NCI-H1105 (cell line): Measurements from ENCODE around the gene RAB39A.

Source experiments
- DNase-seq: peaks from one replicate; lab custom pipeline; 2025; lab: John Stamatoyannopoulos, UW

The RAB39A gene

DNA sequence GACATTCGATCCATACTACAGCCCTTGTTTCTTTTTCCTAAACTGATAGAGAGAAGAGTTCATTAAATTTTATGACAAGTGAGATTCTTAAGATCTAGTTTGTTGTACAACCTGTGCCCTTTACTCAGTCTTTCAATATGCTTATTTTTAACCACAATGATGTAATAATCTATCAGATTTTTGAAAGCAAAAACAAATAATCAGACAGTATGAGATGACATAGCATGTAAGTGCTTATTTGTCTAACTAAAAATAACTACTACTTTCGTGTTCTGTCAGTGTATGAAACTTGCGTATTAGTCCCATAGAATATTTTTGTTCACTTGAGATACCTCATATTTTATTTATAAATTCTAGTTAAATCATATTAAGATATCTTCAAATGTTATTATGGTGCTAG lies 33.2 kb downstream of the RAB39A start:
- no peak for DNase-seq

DNA sequence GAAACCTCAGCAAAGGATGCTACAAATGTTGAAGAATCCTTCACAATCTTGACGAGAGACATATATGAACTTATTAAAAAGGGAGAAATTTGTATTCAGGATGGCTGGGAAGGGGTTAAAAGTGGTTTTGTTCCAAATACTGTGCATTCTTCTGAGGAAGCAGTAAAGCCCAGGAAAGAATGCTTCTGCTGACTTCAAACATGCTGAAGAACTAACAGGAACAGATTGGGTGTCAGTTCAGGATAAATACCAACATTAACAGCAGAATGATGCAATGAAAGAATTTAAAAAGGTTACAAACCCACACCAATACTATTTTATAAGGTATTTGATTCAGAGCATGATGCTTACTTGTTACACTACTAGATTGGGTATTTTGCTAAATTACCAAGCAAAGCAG lies 33.9 kb downstream of the RAB39A start:
- no peak for DNase-seq

DNA sequence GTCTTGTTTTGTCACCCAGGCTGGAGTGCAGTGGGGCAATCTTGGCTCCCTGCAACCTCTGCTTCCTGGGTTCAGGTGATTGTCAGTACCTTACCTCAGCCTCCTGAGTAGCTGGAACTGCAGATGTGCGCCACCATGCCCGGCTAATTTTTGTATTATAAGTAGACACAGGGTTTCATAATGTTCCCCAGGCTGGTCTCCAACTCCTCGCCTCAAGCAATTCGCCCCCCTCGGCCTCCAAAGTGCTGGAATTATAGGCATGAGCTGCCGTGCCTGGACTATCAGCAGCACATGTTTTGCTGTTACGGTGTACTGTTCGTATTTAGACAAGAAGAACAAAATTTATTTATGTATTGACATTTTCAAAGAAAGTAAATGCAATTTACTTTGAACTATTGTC lies 34.8 kb downstream of the RAB39A start:
- DNase-seq: no peak

DNA sequence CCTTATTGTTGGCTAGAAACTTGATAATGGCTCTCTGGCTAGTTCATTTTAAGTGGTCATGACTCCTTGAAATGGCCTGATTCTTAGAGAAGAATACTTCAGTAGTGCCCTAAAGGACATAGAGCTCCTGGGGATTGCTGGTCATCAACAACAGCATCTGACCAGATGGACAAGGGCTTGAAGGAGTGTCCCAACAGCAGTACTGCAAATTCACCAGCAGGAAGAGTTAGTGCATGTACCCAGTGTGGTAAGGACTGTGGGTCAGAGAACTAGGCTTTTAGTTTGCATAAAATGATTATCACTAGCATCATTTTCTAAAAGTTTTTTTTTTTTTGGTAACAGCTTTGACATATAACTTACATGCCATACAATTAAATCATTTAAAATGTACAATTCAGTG lies 41.0 kb downstream of the RAB39A start:
- DNase-seq: no peak

GRCh38 chr11:107970049-107970448 lies 41.8 kb downstream of the RAB39A start:
- no peak for DNase-seq

DNA sequence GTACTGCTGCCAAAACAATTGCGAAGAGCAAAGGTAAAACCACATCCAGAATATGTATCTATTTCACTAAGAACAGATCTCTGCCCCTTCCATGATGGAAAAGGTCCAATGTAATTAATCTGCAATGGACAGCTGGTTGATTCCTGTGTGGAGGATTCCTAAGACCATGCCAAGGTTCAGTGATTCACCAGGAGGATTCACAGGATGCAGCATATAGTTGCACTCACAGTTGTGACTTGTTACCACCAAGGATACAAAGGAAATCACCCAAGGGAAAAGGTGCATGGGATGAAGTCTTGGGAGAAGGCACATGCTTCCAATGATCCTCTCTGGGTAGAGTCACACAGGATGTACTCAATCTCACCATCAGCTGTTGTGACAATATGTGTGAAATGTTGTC lies 45.4 kb downstream of the RAB39A start:
- no peak for DNase-seq

DNA sequence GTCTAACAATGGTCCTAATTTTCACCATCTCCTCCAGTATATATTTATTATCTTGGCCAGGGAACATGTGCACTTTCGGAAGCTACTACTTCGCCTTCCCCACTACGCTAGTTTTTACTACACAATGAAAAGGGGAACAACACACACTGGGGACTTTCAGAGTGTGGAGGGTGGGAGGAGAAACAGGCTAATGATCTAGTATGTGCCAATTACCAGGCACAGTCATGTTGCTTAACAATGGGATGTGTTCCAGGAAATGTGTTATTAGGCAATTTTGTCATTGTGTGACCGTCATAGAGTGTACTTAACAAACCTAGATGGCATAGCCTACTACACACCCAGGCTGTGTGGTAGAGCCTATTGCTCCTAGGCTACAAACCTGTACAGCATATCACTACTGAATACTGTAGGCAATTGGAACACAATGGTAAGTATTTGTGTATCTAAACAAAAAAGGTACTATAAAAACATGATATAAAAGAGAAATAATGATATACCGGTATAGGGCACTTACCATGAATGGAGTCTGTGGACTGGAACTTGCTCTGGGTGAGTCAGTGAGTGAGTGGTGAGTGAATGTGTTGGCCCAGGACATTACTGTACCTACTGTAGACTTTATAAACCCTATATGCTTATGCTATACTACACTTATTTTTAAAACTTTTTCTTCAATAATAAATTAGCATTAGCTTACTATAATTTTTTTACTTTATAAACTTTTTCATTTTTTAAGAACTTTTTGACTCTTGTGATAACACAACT lies 60.3 kb downstream of the RAB39A start:
- DNase-seq: no peak

DNA sequence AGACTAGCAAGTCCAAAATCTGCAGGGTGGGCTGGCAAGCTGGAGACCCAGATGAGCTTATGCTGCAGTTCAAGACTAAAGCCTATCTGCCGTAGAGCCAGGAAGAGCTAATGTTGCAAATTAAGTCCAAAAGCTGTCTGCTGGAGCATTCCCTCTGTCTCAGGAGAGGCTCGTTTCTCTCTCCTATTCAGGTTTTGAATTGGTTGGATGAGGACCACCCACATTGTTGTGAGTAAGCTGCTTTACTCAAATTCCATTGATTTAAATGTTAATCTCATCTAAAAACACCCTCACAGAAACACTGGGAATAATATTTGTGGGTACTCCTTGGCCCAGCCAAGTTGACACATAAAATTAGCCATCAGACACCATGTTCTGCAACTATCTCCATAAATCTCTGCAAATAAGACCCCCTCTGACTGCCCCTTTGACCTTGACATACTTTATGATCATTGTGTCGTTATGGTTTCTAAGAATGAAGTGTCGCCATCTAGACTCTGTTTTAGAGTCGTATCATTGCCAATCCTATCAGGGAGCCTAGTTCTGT lies 63.7 kb downstream of the RAB39A start:
- no peak for DNase-seq

DNA sequence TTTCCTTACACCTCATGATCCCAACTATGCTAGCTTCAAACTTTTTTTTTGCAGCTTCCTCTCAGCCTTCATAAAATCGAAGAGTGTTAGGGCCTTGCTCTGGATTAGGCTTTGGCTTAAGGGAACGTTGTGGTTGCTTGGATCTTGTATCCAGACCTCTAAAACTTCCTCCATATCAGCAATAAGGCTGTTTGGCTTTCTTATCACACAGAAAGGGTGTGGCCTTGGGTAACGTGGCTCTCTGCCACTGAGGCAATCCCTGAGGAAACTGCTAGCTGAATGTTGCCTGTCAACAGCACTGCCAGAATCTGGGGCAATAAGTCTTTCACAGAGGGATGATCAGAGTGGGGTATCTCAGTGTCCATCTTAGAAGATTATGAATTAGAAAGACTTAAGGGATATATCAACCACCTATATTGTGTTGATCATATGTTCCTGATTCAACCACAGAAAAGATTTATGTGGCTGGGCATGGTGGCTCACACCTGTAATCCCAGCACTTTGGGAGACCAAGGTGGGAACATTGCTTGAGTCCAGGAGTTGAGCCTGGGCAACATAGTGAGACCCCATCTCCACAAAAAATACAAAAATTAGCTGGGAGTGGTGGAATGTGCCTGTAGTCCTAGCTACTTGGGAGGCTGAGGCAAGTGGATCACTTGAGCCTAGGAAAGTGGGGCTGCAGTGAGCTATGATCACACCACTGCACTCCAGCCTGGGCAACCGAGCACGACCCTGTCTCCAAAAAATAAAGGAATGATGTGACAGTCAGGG lies 67.9 kb downstream of the RAB39A start:
- no peak for DNase-seq

DNA sequence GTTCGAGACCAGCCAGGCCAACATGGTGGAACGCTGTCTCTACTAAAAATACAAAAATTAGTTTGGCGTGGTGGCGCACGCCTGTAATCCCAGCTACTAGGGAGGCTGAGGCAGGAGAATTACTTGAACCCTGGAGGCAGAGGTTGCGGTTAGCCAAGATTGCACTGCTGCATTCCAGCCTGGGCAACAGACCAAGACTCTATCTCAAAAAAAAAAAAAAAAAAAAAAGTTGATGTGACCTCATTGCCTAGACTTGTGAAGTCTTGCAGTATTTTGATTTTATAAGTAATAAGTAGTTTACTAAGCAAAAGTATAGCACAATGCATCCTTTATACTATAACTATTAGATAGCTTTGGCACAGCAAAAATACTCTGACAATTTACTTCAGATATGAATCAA lies 70.5 kb downstream of the RAB39A start:
- no peak for DNase-seq

DNA sequence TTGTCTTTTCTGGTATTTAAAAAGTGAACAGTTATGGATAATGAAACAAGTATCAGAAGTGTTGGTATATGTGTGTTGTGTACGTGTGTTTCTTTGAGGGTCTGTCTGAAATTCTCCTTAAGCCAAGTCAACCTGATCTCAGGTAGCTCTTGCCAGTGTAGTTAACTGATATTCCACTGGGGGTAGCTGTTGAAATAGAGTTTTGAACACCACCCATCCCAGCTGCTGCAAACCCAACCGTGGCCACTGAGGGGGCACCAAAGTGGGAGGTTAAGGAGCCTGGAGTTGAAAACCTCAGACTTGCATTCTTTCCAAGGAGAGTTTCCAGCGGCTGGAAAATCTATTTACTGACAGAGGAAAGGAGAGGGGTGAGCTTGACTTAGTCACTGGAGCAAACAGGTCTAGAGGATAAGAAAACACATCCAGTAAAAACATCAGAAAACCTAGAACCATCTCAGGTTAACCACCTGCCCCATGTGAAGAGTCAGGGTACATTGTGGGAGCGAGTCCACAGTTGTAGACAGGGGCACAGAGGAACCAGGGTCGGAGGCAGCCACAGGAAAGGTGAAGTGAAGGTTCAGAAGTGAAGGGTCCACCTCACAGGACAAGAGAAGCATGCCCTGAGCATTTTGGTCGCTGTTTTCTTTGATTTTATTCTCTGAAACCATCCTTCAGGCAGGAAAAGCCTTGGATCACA lies 71.7 kb downstream of the RAB39A start:
- DNase-seq: peak; percentile 14

GRCh38 chr11:108002476-108002875 lies 74.2 kb downstream of the RAB39A start:
- no peak for DNase-seq

GRCh38 chr11:108003623-108004022 lies 75.4 kb downstream of the RAB39A start:
- no peak for DNase-seq

DNA sequence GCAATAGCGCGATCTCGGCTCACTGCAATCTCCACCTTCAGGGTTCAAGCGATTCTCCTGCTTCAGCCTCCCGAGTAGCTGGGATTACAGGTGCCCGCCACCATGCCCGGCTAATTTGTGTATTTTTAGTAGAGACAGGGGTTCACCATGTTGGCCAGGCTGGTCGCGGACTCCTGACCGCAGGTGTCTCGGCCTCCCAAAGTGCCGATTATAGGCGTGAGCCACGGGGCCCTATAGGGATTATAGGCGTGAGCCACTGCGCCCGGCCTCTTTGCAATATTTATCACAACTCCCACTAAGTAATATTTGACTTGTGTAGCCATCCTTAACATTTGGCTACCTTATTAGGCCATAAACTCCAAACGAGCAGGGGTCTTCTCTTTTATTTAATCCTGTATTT lies 79.6 kb downstream of the RAB39A start:
- no peak for DNase-seq

- DNase-seq: peak; percentile 90
Measured at GRCh38 chr11:108008656-108009496, 80.6 kb downstream of the RAB39A start, which contains the start of gene CUL5. CUL5 (plus strand) TSS chr11:108008898; CDS start chr11:108009349, 451 bp downstream.

- DNase-seq: no peak
Measured at GRCh38 chr11:108009497-108010370, 81.5 kb downstream of the RAB39A start.

- no peak for DNase-seq
Measured at GRCh38 chr11:108012139-108012725, 84.0 kb downstream of the RAB39A start.
